HG03442 (cell line): ENCODE results near the gene TPPP2.
"Not testable (repeated sequence)": the region's sequence is repeated elsewhere in the genome, so short reads cannot be mapped to it uniquely, and the experiment has no call there.

ENCODE experiments used
- ATAC-seq: cut with Tn5 transposase; IDR thresholded peaks from one replicate; pipeline ENCODE4 v1.9.1; 2021; ENCODE audit warnings: mild to moderate bottlenecking, moderate library complexity; ENCODE audit not compliant: unreplicated experiment

TPPP2 gene

DNA sequence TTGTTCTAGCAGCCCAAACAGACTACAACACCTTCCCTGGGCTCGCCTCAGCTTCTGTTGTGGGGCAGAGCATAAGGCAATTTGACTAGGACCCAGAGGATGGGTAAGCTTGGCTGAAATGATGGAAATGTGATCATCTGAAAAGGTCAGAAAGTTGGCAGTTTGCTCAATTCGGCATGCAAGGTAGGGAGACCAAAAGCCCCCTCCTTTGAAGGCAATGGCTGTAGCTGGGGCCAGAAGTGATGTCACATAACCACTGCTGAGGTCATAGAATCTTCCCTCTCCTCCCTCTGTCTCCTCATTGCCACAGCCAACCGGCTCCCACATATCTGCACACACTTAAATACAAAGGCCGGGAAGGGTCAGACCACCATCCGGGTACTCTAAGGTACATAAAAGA is at the start of gene TPPP2:
Gene TPPP2, plus strand, starts transcription at position 301 of the 400 bp plus-strand sequence. CDS start 365 bp downstream, outside the sequence.
- no peak for ATAC-seq

DNA sequence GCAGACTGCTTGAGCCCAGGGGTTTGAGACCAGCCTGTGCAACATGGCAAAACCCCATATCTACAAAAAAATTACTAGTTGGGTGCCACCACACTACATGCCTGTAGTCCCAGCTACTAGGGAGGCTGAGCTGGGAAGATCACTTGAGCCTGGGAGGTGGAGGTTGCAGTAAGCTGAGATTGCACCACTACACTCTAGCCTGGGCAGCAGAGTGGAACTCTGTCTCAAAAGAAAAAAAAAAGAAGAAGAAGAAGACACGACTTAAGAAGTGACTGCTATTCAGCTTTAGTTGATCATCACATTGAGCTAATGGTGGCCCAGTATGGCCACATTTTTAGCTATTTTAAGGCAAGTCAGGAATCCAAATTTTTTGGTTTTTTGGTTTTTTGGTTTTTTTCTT is 49.1 kb upstream of the TPPP2 start:
- no peak for ATAC-seq

DNA sequence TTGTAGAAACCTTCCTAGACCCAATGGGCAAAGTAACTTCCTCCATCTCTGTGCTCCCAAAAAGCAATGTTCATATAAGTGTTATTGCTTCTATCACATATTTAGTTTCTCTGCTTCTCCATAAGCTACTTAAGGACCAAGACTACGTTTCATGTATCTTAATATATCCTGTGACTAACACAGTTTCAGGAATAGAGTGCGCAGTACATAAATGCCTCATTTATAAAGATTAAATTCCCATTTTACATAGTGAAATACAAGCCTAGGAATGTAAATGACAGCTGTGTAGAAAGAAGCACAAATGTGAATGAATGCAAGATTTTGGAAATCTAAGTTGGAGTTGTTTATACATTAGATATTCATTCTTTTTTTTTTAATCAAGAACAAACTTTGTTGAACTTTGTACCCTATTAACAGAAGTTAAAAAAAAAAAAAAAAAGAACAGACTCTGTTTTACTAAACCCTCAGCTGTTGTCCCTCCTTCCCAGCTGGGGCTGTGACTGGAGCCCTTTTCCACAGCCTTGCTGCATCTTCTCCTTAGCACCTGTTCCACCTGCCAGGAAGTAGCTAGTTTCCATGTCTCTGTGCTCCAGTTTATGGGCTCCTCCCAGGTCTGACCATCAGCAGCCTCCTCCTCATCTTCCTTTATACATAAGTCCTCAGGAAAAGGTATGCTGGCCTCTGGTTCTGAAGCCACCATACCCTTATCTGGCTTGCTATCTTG is 47.2 kb upstream of the TPPP2 start:
- no peak for ATAC-seq

DNA sequence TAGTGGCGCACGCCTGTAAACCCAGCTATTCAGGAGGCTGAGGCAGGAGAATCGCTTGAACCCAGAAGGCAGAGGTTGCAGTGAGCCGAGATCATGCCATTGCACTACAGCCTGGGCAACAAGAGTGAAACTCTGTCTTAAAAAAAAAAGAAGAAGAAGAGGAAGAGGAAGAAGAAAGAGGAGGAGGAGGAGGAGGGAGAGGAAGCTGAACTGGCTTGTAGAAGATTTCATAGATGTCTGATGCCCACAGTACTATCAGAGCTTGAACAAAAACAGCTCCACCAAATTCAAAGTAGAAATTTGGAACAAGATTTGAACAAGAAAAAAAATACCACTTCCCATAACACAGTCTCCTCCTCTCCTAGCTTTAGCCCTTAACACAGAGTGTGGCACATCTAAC is 44.4 kb upstream of the TPPP2 start:
- ATAC-seq, result not testable (repeated sequence)

DNA sequence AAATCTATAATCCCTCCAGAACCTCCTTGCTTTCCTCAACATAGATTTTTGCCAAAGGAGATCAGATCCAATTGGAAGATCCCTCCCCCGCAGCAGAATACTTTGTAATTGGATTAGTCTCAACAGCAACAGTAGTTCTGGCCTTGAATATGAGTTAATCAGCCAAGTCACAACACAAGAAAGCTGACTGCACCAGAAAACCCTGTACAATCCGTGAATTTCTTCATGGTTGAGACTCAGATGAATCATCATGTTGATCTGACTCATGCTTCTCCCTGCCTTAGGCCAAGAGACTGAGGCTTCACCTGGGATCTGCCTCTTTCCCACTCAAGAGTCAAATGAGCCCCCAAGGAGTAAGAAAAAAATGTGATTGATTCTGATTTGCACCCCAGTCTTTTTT is 43.2 kb upstream of the TPPP2 start:
- no peak for ATAC-seq

DNA sequence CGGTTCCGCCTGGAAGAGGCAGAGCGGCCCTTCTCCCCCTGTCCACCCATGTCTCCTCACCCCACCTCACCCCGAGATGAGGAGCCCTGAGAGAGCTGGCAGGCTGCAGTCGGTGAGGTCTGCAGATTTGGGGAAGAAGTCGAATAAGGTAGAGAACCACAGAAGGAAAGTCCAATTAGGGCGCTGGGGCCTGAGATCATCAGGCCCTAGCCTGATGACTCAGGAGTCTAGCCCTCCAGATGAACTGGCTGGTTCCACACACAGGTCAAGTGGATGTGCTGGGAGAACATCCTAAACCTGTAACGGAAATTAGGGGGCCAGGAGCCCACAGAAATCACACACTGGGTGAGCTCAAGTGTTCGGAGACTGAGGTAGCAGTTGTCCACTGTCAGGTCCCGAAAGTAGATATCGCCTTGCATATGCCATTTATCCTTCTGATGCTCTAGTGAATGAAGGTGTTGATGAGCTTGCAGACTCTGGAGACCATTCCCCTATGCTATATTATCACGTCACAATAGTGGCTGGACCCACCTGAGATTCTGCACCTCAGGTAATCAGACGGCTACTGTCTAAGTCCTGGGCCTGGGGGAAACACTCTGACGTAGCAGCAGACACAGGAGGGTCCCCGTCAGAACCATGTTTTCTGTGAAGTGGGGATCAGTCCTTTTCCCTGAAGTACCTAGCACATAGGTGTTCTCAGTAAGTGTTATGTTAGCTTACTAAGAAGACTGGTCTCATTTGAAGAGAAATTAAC is 41.1 kb upstream of the TPPP2 start:
- no peak for ATAC-seq

DNA sequence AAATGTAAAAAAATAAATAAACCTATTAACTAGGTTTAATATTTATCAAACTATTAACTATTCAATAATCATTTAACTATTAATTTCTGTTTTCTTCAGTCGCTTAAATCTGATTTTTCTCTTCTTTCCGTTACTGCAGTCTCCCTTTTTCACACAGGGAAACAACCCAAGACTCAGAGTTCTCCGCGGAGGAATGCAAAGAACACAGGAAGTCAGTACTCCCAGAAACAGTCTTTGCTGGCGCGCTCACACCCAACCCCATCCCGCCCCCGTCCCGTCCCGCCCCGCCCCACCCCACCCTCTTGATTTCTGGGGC is 40.6 kb upstream of the TPPP2 start:
- ATAC-seq, result no peak

DNA sequence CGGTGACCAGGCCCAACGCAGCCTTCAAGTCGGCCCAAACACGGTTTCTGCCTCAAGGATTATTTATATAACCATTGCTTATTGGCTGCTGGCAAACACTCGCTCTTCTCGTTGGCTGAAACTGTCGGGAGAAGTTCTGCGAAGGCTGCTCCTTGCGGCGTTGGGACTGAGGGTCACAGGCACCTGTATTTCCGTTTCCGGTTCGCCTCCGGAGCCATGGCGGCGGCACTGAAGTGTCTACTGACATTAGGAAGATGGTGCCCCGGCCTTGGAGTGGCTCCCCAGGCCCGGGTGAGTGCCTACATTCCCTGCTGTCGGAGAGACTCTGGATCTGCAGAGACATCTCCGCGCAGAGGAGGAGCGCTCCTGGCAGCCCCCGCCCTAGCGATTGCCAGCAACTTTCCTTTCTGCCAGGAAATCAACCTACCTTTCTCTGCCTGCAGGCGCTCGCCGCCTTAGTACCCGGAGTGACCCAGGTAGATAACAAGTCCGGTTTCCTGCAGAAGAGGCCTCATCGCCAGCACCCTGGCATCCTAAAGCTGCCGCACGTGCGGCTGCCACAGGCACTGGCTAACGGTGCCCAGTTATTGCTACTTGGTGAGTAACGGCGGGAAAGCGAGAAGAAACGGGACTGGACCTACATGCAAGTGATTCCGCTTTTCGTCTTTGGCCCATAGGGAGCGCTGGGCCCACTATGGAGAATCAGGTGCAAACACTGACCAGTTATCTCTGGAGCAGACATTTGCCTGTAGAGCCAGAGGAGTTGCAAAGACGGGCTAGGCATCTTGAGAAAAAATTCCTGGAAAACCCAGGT is 40.0 kb upstream of the TPPP2 start, which contains the start of gene METTL17:
Gene METTL17, plus strand, starts transcription at position 194 of the 814 bp plus-strand sequence. Its CDS starts 23 bp downstream, at position 217.
- peak; percentile 97 for ATAC-seq

DNA sequence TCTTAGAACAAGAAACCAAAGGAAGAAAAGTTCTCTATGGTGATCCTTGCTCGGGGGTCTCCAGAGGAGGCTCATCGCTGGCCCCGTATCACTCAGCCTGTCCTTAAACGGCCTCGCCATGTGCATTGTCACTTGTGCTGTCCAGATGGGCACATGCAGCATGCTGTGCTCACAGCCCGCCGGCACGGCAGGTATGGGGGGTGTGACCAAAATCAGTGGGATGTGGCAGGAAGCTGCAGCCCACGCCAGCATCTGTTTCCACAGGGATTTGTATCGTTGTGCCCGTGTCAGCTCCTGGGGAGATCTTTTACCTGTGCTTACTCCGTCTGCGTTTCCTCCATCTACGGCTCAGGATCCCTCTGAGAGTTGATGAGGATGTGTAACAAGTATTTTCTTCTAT is 33.5 kb upstream of the TPPP2 start:
- ATAC-seq, result no peak

DNA sequence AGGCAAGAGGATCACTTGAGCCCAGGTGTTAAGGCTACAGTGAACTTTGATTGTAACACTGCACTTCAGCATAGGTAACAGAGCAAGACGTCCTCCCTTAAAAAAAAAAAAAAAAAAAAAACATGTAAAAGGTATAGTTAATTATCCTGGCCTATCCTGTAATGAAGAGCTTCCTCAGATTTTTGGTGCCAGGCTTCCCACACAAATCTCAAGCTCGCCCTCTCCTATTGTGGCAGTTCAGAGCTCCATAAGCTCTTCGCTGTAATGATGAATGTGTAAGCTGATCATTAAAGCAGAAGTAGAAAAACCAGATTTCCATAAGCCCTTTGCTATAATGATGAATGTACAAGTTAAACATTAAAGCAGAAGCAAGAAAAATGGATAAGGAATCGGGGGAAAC is 32.9 kb upstream of the TPPP2 start:
- no peak for ATAC-seq

DNA sequence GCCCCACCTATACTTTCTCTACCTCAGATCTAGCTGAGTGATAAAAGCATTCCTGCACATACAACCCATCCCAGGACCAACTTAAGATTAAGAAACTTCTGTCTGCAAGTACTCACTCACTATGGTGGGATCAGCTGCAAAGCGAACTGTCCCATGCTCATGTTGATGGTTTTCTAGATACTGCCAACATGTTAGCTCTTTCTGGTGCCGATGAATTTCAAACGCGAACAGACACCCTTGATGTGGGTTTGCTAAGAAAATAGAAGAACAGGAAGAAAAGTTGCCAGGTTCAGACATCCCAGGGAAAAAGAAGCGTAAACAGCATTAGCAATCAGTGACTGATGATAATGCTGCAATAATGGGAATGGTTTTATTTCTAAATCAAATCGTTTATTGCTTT is 32.5 kb upstream of the TPPP2 start:
- no peak for ATAC-seq

DNA sequence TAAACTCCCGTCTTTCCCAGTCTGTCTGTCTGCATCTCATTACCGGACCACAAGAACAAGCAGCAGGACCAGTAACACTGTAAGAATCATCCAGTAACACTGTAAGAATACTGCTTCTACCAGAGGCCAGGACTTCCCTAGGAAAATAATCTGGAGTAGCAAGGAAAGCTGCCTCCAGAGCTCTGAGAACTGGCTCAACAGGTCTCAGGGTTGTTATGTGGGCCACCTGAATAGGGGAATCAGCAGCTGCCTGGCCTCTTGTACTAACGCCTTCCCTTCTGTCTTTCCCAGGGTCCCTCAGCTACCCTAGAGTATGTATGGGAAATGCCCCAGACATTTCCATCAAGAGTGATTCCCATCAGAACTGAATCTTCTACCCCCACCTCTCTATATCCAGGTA is 31.9 kb upstream of the TPPP2 start:
- ATAC-seq, result no peak

DNA sequence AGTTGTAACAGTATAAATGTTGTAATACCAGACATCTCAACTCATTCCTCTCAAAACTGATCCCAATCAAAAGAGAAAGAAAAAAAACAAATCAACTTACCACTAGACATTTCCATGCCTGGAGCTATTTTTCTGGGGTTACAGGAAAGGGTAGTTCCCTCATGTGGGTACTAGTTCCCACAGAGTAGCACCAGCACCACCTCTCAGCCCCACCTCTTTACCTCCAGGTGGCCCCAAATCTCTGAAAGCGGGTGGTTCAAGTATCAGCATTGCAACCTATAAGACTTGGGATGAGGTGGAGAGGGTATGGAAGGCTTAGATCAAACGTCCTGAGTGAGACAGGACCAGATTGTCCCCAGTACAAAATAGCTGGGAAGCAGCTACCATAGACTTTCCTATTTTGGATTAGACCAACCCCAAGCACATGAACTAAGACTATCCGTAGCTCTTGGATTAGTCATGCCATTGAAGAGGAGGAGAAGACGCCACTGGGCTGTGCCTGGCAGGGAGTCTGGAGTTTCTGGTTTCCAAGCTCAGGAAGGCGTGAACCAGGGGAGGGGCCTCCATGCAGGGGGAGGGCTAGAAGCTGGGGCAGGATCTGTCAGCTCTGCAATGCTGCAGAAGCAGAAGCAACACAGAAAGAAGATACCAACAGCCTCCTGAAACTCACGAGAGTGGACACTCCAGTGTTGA is 31.2 kb upstream of the TPPP2 start, which contains the start of gene SLC39A2:
Gene SLC39A2, plus strand, starts transcription at position 620 of the 693 bp plus-strand sequence. CDS start 154 bp downstream, outside the sequence.
- no peak for ATAC-seq

DNA sequence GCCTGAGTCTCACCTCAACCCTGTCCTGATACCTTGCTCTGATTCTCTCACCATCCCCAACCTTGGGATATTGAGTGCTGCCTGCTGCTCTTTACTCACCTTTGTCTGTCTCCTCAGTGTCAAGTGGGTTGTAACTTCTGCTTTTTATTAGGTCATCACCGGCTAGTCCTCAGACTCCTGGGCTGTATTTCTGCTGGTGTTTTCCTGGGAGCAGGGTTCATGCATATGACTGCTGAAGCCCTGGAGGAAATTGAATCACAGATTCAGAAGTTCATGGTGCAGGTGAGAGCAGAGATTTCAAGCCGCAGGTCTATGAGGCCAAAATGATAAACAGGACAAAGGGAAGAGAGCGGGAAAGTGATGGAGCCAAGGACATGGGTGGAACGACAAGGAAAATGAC is 30.4 kb upstream of the TPPP2 start:
- ATAC-seq, result no peak

DNA sequence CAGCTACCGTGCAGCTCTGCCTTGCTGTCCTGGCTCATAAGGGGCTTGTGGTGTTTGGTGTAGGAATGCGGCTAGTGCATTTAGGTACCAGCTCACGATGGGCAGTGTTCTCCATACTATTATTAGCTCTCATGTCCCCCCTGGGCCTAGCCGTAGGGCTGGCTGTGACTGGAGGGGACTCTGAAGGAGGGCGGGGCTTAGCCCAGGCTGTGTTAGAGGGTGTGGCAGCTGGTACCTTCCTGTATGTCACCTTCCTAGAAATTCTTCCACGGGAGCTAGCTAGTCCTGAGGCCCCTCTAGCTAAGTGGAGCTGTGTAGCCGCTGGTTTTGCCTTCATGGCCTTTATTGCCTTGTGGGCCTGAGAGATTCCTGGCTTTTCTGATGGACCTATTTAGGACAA is 28.8 kb upstream of the TPPP2 start:
- no peak for ATAC-seq

DNA sequence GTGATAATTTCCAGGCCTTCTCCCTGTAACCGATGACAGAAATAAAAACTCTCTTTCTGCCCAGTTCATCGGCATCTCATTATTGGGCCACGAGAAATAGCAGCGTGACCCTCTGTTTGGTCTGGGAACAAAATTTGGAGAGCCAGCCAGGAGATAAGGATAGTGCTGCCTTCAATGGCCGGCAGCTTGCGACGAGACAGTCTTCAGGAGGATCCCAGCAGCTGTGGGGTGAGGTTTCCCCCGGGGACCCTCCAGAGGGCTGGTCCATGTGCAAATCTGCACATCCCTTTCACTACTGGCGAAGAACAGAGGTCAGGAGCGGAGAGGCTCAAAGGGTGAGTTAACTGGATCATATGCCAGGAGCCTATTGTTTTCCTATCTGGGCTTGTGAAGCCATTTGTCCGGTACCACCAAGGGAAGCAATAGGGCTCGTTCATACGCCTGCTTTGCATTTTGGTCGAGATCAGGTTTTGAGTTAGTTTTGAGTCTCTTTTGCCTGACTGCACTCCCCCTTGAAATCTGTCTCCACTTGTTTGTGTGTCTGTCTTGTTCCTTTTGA is 26.1 kb upstream of the TPPP2 start:
- no peak for ATAC-seq

DNA sequence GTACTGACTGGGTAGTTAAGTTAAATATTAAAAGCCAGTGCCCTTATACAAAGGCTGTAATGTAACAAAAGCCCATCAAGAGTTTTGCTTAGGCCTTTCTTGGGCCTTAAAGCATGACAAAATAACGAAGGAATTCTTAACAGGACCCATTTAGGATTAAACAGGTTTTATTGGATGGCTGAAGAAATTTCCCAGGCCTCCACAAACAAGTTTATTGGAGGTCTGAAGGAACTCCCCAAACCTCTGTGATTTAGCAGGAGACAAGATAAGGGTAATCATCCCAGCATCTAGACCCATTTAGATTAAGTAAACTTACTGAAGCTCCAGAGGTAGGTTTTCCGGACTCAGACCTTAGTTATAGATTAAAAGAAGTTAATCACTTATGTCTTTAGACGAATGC is 20.3 kb upstream of the TPPP2 start:
- ATAC-seq, result not testable (repeated sequence)

DNA sequence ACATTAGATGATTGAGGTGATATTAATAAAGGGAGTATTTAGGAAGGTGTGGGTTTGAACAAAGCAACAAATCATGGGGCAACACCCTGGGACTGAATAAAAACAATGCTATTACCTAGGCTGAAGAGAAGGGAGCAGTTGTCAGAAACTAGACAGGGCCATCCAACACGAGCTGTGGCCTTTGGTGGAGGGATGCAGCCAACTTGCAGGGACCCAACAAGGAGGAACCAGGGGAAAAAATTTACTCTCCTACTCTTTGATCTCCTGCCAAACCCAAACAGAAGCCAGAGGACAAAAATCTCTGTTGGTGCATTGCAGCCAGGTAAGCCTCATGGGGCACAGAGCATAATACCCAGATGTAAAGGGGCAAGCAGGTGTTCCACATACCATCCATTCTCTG is 18.9 kb upstream of the TPPP2 start:
- no peak for ATAC-seq

DNA sequence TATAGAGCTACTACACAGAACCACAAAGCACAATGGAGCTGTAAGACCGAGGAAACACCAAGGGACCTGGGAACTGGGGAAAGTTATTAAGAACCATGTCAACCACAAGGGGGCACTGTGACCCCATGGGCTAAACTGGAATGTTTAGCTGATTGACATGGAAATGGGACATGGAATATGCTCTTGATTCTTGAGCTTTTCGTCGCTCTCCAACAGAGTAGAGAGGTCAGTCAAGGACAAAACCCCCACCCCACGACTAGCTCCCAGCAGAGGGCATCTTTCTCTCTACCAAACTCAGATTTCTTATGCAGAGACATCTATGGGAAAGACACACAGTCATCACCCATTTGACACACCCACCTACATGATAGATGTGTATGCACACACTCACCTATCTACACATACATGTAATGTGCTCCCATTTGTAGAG is 15.2 kb upstream of the TPPP2 start:
- peak; percentile 53 for ATAC-seq

DNA sequence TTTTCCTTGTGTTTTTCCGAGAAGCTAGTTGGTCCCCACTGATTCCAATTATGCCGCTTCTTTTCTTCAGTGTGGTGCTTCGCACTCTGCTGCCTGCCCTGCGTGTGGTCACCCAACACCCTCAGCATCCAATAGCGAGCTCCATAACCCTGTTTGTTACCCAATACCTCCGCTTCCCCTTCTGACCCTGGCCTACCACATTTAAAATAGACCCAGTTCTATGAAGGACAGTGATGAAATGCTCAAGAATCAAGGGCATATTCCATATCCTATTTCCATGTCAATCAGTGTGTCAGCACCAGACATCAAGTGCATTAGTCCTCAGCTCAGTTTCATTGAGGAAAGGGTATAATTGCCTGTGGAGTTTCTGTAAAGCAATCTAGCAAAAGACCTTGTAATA is 14.7 kb upstream of the TPPP2 start:
- no peak for ATAC-seq
